NCI-H2196 treated with DMSO at 0.1 percent for 48 hours (cell line): ENCODE data around the gene DNAL1.

ENCODE experiments used
- DNase-seq: peaks from one replicate; lab custom pipeline; 2025; ENCODE audit not compliant: unreplicated experiment; lab: John Stamatoyannopoulos, UW

DNAL1 gene

DNA sequence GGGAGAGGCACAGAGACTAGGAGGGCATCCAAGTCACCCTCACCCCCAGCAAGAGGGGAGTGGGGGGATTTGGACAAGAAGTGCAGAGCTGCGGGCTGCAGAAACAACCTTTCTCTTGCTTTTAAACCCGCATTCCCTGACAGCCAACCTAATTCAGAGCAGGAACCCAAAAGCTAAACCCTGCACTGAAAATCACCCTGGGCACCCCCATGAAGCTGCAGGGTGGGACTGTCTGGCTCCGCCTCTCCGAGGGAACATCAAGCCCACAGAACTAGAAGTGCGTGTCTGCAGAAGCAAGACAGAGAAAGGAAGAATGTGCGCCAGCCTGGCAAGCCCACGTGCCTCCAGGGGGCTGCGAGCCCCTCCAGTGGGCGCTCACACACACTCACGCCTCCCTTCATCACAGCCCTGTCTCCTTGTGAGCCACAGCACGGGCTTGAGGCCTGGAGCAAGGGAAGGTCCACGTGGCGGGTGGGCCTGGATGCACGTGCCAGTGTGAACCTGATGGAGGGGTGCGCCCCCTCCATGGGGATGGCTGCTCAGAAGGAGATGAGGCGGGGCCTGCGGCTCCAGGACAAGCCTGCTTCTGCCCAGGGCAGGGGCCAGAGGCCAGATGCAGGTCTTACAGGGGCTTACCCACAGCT lies 97.2 kb downstream of the DNAL1 start:
- DNase-seq: no peak

GRCh38 chr14:73742520-73743238 lies 97.9 kb downstream of the DNAL1 start:
- no peak for DNase-seq

DNA sequence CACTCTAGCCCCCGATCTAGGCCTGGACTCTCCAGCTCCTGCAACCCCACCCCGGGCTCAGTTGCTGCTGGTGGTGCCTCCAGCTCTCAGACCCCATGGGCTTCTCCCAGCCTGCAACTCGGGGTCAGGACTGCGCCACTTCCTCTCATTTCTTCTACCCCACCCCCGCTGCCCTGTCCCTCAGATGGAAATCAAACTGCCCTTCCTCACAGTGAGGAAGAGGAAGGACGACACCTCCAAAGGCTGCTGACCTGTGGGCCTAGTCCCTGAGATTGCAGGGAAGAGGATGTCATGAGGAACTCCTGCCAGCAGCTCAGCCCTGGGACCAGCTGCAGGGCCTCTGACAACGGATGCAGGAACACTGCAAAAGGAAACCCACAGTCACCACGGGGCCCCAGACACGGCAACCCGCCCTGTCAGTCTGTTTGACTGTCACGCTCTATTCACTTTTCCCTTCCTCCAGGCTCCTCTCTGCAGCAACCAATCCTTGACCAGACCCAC lies 98.7 kb downstream of the DNAL1 start:
- DNase-seq: no peak

- no peak for DNase-seq
These were observed 99.5 kb downstream of the DNAL1 start for GRCh38 chr14:73744175-73744867.

DNA sequence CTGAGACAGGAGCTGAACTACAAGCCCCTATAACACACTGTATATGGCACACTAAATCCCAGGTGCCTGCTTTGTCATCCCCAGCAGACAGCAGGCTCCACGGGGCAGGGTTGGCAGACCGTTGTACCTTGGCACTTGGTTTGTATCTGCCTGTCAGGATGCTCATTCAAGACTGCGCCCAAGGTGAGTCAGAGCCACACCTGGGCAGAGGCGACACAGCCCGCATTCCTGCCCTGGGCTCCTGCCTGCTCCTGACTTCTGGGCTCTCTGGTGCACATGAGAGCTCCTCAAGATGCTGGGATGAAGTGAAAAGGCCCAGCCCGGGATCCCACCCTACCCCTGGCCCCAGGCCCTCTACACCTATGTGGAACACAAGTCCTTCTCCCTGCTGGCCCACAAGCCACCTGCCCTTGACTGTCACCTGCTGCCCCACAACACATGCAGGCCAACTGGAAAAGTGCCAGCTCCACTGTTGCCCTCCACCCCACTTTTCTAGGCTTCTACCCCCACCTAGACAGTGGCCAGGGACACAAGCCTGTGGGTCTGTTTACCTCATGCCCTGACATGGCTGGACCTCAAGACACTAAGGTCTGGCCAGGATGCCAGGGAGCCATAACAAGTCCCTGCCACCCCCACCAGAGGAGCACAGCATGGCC lies 100.2 kb downstream of the DNAL1 start:
- no peak for DNase-seq

DNA sequence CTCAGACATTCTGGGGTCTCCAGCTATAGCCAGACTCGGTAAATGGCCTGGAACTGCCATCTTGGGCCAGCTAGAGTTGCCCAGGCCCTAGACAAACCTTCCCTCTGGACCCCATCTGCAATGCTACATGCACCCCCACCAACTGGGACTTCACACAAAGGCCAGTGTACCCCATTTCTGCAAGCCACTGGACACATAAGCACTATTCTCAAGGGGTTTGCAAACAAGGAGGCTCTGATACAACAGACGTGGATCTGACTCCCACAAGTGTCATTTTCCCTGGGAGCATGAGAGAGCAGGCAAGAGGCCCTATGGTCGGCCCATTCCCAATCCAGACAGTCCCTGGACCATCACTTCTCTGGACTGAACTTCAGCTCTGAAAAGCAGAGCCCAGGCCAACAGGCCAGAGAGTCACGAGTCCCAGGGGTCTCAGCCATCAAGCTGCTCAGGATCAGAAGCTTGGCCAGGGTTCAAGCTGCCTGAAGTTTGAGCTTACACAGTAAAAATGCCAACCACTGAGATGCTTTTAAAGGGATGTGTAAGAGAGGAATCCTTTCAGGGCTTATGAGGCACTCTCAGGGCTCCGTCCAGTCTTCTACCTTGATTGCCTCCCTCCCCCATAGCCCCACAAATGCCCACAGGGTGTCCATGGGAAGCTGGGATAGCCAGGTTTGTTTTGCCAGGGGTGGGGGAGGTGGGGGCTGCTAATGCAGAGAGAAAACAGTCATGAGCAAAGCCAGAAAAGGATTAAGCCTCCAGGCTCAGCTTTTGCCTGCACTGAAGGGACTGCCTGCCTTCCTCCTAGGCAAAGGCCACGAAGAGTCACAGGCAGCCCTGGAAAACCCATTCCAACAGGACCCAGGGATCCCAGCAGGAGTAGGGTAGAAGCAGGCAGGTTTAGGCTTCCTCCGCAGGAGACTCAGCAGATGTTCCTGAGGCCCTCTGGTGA lies 101.1 kb downstream of the DNAL1 start:
- DNase-seq: no peak

DNA sequence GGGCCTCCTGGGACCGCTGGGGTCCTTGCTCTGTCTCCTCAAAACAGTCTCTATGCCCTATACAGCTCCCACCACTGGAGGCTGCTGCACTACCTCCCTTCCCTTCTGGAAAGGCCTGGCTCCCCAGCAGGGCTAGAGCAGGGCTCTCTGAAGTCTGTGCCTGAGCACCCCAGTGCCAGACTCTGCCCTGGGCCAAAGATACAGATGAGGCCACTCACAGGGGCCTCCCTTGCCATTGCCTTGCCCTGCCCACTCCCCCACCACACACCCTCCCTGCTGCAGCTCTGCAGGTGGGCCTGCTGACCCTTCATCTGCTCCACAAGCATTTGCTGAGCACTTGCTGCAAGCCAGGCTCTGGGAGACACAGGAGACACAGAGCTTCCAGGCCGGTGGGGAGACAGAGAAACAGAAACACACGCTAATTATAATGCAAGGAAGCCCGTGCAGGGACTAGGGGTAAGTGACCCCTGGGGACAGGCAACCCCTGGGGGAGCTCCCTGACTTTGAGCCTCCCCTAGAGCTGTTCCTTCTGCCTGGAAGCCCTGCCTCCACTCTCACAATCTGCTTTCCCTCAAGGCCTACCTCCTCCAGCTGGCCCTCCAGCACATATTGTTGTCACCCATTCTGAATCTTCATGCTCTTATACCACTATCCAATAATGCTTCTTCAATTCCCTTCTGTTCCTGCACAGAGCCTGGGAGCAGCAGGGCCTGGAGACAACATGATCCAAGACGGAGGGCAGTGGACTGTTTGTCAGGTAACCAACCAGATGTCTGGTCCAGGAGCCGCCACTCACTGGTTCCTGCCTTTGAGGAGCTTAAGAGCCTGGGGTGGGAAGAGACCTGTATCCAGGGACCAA lies 102.0 kb downstream of the DNAL1 start:
- DNase-seq: no peak

- DNase-seq: no peak
These were observed 102.8 kb downstream of the DNAL1 start for GRCh38 chr14:73747379-73748211.

GRCh38 chr14:73748858-73749357 lies 104.1 kb downstream of the DNAL1 start:
- no peak for DNase-seq

DNA sequence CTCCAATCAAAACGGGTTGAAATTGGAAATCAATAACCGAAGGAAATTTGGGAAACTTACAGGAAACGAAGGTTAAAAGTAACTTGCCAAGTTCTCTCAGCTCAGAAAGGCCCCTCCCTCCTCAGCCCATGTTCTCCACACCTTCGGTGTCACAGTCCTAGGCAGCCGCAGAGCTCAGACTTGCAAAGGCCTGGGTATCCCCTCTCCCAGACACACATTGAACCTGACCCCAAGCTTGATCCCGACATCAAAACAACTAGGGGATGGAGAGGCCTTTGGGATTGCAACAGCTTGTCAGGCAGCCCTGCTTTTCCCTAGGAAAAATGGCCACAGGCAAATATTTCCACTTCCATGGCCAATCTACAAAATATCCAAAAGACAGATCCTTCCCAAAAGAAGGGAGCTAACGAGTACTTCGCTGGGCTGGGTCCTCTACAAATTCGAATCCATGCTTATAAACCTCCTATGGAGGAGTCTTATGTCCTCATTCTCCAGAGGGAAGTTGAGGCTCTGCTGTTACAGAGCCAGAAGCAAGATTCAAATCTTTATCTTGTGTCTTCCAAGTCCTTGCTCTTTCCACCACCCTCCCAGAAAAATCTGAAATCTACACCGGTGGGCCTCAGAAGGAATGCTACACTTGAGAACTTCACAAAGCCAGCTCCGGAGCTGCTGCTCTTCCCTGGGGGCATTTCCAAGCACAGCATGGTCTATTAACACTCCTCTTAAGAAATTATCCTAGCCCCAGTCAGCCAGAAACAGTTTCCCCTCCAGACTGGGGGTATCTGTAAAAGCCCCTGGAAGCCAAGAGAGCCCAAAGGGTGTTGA lies 105.1 kb downstream of the DNAL1 start:
- no peak for DNase-seq

GRCh38 chr14:73750531-73750901 lies 105.7 kb downstream of the DNAL1 start:
- no peak for DNase-seq

DNA sequence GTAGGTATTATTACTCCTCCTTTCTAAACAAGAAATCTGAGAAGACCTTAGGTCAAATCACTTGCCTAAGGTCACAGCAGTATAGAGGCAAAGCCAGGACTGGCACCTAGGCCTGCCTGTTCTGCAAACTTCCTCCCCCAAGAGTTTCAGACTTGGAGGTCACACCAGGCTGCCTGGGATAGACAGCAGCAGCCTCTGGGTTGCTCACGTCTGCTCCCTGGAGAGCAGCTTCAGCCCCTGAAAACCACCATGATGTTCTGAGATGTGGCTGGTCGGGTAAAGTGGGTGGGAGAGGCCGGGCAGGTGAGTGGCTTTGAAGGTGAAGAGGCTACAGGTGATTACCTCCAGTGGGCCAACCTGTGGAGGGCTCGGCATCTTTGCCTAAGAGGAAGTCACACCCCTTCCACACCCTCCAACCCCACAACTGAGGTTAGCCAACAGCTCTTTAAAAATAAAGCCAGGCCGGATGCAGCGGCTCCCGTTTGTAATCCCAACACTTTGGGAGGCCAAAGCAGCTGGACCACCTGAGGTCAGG lies 106.4 kb downstream of the DNAL1 start:
- DNase-seq: no peak

- peak; percentile 47 for DNase-seq
These were observed 107.7 kb downstream of the DNAL1 start for GRCh38 chr14:73752297-73752992.
